Neuron (in vitro differentiated cells): Measurements from ENCODE around the gene DLGAP1.
"Not testable (repeated sequence)": the region's sequence is repeated elsewhere in the genome, so short reads cannot be mapped to it uniquely, and the experiment has no call there.

Experiments used
- H2AFZ ChIP-seq: one replicate; pipeline ENCODE4 v1.6.1; 2013; ENCODE audit warnings: low read depth, mild to moderate bottlenecking, inconsistent platforms, low read length, moderate library complexity
- H3K27me3 ChIP-seq: one replicate; pipeline ENCODE4 v1.6.1; 2013; ENCODE audit warnings: low read length; ENCODE audit not compliant: insufficient read depth
- H3K36me3 ChIP-seq: one replicate; pipeline ENCODE4 v1.6.1; 2013; ENCODE audit warnings: low read length; ENCODE audit not compliant: insufficient read depth
- H3K4me1 ChIP-seq: one replicate; pipeline ENCODE4 v1.6.1; 2013; ENCODE audit warnings: low read length; ENCODE audit not compliant: insufficient read depth
- H3K4me3 ChIP-seq: 2 replicates; pipeline ENCODE4 v1.5.1; 2013; ENCODE audit warnings: mild to moderate bottlenecking, low read length, moderate library complexity
- H3K9me3 ChIP-seq: one replicate; pipeline ENCODE4 v1.6.1; 2013; ENCODE audit warnings: low read length

Gene DLGAP1

GRCh38 chr18:3699707-3700567 lies 755.2 kb downstream of the DLGAP1 start:
- H3K36me3 ChIP-seq, H3K9me3 ChIP-seq, H2AFZ ChIP-seq, H3K27me3 ChIP-seq, H3K4me3 ChIP-seq, H3K4me1 ChIP-seq: not testable (repeated sequence)

- H3K4me1 ChIP-seq, H2AFZ ChIP-seq, H3K36me3 ChIP-seq, H3K4me3 ChIP-seq, H3K9me3 ChIP-seq, H3K27me3 ChIP-seq: not testable (repeated sequence)
Observed at GRCh38 chr18:3694030-3694778, 760.9 kb downstream of the DLGAP1 start.

GRCh38 chr18:3693410-3693809 lies 761.7 kb downstream of the DLGAP1 start:
- no peaks in the 10 kb centered on the region for H3K36me3 ChIP-seq
- no peaks in the 10 kb centered on the region for H3K27me3 ChIP-seq
- no peak overlapping the region for H3K4me3 ChIP-seq
- no peaks in the 10 kb centered on the region for H3K4me1 ChIP-seq
- H2AFZ ChIP-seq = no peak overlapping the region
- H3K9me3 ChIP-seq = no peaks in the 10 kb centered on the region

- no peak overlapping the region for H3K4me3 ChIP-seq
- no peaks in the 10 kb centered on the region for H3K36me3 ChIP-seq
- no peaks in the 10 kb centered on the region for H3K27me3 ChIP-seq
- H3K9me3 ChIP-seq = no peaks in the 10 kb centered on the region
- no peak overlapping the region for H2AFZ ChIP-seq
- H3K4me1 ChIP-seq = no peaks in the 10 kb centered on the region
Observed at GRCh38 chr18:3692691-3693090, 762.4 kb downstream of the DLGAP1 start.

- no peaks in the 10 kb centered on the region for H3K9me3 ChIP-seq
- no peaks in the 10 kb centered on the region for H3K4me1 ChIP-seq
- H3K27me3 ChIP-seq = no peaks in the 10 kb centered on the region
- no peaks in the 10 kb centered on the region for H3K36me3 ChIP-seq
- H2AFZ ChIP-seq = no peak overlapping the region
- H3K4me3 ChIP-seq = no peak overlapping the region
Observed at GRCh38 chr18:3692113-3692621, 762.9 kb downstream of the DLGAP1 start.

GRCh38 chr18:3691705-3692104 lies 763.4 kb downstream of the DLGAP1 start:
- Histone ChIP-seq H3K4me1 (no peaks in the 10 kb centered on the region), H2AFZ (no peak overlapping the region), H3K4me3 (no peak overlapping the region), H3K36me3 (no peaks in the 10 kb centered on the region), H3K9me3 (no peaks in the 10 kb centered on the region), H3K27me3 (no peaks in the 10 kb centered on the region)

GRCh38 chr18:3690764-3691066 lies 764.4 kb downstream of the DLGAP1 start:
- Histone ChIP-seq H3K27me3 (no peaks in the 10 kb centered on the region), H3K4me3 (no peak overlapping the region), H3K9me3 (no peaks in the 10 kb centered on the region), H3K36me3 (no peaks in the 10 kb centered on the region), H2AFZ (no peak overlapping the region), H3K4me1 (no peaks in the 10 kb centered on the region)

- Histone ChIP-seq H3K4me1 (no peaks in the 10 kb centered on the region), H3K27me3 (no peaks in the 10 kb centered on the region), H2AFZ (no peak overlapping the region), H3K36me3 (no peaks in the 10 kb centered on the region), H3K9me3 (no peaks in the 10 kb centered on the region), H3K4me3 (no peak overlapping the region)
Observed at GRCh38 chr18:3689986-3690763, 764.9 kb downstream of the DLGAP1 start.

GRCh38 chr18:3689091-3689490 lies 766.0 kb downstream of the DLGAP1 start:
- H3K9me3 ChIP-seq = no peaks in the 10 kb centered on the region
- H3K27me3 ChIP-seq = no peaks in the 10 kb centered on the region
- no peak overlapping the region for H2AFZ ChIP-seq
- H3K36me3 ChIP-seq = no peaks in the 10 kb centered on the region
- no peaks in the 10 kb centered on the region for H3K4me1 ChIP-seq
- H3K4me3 ChIP-seq = no peak overlapping the region

- H3K36me3 ChIP-seq = no peaks in the 10 kb centered on the region
- no peaks in the 10 kb centered on the region for H3K4me1 ChIP-seq
- no peaks in the 10 kb centered on the region for H3K9me3 ChIP-seq
- no peak overlapping the region for H3K4me3 ChIP-seq
- no peak overlapping the region for H2AFZ ChIP-seq
- H3K27me3 ChIP-seq = no peaks in the 10 kb centered on the region
Observed at GRCh38 chr18:3688690-3689089, 766.4 kb downstream of the DLGAP1 start.

- Histone ChIP-seq H3K27me3 (no peaks in the 10 kb centered on the region), H2AFZ (no peak overlapping the region), H3K9me3 (no peaks in the 10 kb centered on the region), H3K4me1 (no peaks in the 10 kb centered on the region), H3K36me3 (no peaks in the 10 kb centered on the region), H3K4me3 (no peak overlapping the region)
Observed at GRCh38 chr18:3683483-3683882, 771.6 kb downstream of the DLGAP1 start.

- Histone ChIP-seq H2AFZ (no peak overlapping the region), H3K36me3 (no peaks in the 10 kb centered on the region), H3K27me3 (no peaks in the 10 kb centered on the region), H3K9me3 (no peaks in the 10 kb centered on the region), H3K4me3 (no peak overlapping the region), H3K4me1 (no peaks in the 10 kb centered on the region)
Observed at GRCh38 chr18:3682061-3682460, 773.0 kb downstream of the DLGAP1 start.

GRCh38 chr18:3679241-3679640 lies 775.9 kb downstream of the DLGAP1 start:
- Histone ChIP-seq H2AFZ (no peak overlapping the region), H3K27me3 (no peaks in the 10 kb centered on the region), H3K4me1 (no peaks in the 10 kb centered on the region), H3K36me3 (no peaks in the 10 kb centered on the region), H3K4me3 (no peak overlapping the region), H3K9me3 (no peaks in the 10 kb centered on the region)
